Stimulated activated CD4-positive, alpha-beta T cell treated with anti-CD3 and anti-CD28 coated beads, Interleukin-2, amount 100 ng/mL, for 48 hours (primary cell): ENCODE results near the gene IL4R.
"Not testable (repeated sequence)": the region's sequence is repeated elsewhere in the genome, so short reads cannot be mapped to it uniquely, and the experiment has no call there.

Source experiments
- DNase-seq, 2 donors: peaks; one replicate each; pipeline ENCODE4 v3.0.0-alpha.2; 2020

The IL4R gene

DNA sequence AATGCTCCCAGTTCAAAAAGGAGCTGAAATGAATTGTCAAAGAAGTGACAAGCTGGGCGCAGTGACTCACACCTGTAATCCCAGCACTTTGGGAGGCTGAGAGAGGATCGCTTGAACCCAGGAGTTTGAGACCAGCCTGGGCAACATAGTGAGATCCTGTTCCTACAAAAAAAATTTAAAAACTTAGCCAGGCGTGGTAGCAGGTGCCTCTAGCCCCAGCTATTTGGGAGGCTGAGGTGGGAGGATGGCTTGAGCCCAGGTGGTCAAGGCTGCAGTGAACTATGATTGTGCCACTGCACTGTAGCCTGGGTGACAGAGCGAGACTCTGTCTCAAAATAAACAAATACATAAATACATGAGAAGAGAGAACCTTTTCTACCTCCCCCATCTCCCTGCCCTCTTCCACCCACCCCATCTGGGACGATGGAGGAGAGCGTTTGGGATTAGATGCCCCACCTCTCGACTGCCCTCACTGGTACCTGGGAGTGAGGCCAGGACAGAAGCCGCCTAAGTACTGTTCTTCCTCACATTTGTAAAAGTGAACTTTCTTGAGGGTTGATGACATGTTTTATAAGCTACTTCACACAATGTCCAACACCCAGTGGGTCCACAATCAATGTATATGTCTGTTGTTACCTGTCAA, 2.4 kb downstream of the IL4R start:
- DNase-seq, result no peak

GRCh38 chr16:27317320-27317719, 3.5 kb downstream of the IL4R start:
- DNase-seq, result no peak

DNA sequence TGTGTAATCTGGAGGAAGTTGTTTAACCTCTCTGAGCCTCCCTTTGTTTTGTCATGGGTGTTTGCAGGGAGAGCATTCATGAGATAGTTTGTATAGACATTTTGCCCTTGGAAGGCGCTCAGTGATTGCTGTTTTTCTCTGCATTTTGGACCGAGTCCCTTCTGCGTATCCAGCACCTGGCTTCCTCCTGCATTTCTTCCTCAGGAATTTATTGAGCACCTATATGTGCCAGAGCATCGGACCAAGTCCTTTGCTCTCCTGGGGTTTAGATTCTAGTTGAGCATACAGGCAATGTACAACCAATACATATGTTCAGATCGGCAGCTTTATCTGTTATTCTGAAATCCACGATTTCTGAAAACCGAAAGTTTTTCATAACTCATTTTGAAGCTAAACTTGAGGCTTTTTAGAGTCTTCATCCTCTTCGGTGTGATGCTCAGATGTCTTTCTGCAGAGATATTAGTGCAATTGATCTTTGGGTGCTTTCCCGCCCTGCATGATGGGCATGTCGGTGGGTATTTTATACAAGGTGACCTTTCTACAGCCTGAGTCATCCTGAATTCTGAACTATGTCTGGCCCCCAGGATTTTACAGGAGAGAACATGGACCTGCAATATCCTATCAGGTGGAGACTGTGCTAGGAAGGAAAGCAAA, 4.1 kb downstream of the IL4R start:
- DNase-seq, result peak in 1 of 2 donors; percentile 40

DNA sequence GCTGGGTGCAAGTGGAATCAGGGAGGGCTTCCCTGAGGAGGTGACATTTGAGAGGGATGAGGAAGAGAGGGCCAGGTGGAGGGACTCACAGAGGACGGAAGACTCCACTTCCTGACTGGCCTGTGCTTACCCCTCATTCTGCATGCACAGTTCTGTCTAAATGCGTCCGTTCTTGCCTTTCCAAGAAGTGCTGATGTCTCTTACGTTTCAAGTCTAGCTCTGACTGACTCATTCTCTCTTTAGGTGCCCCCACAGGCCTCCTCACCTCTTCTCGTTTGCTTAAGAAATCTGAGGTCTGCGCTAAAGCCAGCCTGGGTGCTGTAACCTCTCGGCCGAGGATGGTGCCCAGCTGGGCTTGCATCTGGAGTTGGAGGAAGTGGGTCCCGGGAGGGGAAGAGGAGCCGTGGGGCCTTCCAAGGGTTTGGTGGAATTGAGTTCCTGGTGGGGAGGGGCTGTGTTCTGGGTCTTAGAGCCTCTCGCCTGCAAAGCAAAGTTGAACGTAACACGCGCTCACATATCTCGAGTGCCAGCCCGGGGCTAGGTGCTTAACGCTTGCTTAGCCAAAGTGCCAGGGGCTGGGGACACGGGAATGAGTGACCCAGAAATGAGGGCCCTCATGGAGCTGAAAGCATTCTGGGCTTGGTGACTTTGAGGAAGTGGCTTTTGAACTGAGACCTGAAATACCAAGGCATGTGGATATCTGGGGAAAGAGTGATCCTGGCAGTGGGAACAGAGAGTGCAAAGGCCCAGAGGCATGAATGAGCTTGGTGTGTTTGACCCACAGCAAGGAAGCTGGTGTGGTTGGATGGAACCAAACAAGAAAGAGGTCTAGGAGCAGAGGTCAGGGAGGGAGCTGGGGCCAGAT, 4.8 kb downstream of the IL4R start:
- DNase-seq, result peak; percentile 50 to 51

DNA sequence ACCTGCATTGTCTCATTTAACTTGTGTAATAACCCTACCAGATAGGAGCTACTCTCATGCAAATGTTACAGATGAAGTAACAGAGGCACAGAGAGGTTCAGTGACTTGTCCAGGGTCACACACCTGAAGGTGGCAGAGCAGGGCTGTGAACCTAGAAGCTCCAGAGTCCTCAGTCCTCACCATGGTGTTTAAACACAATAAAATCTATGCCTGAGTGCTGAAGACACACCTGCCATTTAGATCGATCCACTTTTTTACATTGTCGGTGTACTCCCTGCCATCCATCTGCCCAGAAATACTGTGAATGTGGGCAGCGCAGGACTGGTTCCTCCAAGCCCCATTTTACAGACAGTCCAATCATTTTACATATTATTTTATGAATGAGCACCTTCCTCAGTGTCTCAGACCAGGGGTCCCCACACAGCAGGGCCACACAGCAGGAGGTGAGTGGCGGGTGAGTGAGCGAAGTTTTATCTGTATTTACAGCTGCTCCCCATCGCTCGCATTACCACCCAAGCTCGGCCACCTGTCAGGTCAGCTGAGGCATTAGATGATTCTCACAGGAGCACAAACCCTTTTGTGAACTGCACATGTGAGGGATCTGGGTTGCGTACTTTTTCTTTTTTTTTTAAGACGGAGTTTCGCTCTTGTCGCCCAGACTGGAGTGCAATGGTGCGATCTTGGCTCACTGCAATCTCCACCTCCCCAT, 5.6 kb downstream of the IL4R start:
- DNase-seq, result no peak

- no peak for DNase-seq
Measured at GRCh38 chr16:27320261-27321012, 6.7 kb downstream of the IL4R start.

DNA sequence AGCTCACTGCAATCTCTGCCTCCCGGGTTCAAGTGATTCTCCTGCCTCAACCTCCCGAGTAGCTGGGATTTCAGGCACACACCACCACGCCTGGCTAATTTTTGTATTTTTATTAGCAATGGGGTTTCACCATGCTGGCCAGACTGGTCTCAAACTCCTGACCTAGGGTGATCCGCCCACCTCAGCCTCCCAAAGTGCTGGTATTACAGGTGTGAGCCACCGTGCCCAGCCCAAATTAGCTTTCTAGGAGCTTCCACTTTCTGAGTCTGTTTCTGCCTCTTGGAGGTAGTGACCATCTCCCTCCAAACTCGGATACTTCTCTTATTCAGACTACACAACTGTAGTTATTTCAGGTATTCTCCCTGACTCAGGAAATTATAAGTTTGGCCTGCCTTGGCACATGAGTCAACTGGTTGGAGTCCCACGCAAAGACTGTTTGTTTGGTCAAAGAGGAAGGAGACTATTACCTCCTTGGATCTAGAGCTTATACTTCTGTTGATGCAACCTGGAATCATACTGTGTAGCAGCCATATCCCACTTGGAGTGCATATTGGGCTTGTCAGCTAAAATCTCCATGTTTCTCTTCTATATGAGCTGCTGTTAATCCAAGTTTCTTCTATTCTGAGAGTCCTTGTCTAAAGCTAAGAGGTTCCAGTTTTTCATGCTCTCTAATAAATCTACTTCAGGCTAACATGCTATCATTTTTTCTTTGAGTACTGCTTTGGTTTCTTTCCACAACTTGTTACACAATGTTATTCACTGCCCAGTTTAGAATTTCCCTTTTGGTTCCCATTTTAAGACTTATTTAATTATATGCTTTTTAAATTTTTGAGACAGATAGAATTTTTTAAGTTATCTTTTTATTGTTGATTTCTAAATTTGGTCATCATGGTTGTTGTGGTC, 7.5 kb downstream of the IL4R start:
- DNase-seq, result no peak

DNA sequence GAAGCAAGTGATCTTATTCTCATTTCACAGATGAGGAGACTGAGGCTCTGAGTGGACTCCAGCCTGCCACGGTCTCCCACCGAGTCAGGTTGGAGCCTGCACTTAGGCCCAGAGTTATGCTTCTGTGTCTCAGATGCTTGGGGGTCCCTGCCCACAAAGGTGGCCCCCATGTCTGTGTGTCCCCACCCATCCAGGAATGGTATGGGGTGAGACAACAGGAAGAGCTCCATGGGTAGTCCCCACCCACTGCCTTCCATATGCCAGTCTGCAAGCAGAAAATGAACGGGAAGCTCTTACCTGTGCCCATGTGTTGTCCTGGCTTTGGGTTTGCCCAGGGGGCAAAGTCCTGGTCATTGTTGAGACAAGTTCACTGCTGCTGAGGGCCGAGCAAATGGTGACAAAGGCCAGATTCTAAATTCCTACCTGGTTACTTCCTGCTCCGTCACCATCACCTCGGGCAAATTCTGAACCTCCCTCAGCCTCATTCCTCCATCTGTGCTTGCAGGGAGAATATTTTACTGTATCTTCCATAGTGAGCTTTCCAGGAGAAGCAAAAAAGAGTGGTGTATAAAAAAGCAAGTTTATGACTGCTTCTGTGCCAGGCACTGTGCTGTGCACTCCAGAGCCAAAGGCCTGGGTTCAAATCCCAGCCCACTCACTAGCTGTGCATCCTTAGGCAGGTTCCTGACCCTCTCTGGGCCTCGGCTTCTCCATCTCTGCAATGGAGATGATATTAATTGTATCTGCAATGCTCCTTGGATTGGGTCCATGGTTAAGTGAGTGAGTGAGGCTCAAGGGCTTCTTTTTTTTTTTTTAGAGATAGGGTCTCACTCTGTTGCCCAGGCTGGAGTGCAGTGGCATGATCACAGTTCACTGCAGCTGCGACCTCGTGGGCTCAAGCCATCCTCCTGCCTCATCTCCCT, 9.3 kb downstream of the IL4R start:
- DNase-seq, result no peak

- DNase-seq, result no peak
Measured at GRCh38 chr16:27323781-27324561, 10.2 kb downstream of the IL4R start.

DNA sequence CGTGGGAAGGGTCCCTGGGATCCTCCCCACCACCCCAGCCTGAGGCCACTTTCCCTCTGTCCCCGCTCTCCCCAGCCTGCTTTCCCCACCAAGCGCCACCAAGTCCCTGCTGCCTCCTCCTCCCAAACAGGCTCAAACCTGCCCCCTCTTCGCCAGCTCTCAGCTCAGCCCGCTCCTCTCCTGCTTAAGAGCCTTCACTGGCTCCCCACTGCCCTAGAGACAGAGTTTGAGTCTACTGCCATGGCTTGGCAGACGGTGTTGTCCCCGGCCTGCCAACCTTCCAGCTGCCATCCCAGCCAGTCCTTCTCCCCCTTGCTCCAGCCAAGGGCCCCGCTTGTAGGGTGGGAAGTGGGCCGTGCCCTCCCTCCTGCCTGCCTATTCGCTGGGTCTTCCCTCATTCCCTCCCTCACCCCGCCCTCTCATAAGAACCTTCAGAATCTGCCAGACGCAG, 11.1 kb downstream of the IL4R start:
- DNase-seq, result no peak

- DNase-seq, result no peak
Measured at GRCh38 chr16:27325736-27326135, 12.0 kb downstream of the IL4R start.

GRCh38 chr16:27326251-27326650, 12.5 kb downstream of the IL4R start:
- DNase-seq, result no peak

DNA sequence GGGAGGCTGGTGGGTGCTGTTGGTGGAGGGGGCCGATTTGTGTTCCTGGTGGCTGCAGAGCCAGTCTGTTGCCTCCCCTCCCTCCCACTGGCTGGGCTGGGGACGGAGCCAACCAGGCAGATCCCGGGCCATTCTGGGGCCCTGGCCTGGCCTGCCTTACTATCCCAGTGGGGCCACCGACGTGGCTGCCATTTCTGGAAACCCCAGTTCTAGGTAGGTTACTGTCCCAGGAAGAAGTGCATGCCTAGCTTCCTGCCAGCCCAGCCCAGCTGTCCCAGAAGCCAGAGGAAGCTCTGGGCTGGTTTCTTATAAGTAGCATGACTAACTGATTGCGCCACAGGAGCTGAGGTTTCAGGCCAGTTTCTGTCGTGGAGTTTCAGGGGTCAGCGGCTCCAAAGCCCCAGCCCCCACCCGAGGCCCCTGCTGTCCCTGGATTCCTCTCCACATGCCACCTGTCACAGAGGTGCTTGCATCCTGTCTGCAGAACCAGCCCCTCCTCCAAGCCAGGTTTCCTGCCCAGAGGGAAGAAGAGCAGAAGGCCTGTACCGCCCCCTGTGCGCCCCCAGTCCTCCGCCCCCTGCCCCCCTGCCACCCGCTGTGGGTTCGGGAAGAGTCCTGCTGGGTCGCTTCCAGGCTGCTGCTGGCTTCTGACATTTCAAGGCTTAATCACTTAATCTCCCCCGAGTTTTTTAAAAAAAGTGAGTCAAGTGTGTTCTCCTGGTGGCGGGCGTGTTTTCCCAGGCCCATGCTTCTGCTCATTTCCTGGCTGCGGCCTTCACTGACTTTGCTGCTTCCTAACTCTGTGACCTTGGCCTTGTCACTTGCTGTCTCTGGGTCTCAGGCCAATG, 13.2 kb downstream of the IL4R start:
- DNase-seq, result no peak

DNA sequence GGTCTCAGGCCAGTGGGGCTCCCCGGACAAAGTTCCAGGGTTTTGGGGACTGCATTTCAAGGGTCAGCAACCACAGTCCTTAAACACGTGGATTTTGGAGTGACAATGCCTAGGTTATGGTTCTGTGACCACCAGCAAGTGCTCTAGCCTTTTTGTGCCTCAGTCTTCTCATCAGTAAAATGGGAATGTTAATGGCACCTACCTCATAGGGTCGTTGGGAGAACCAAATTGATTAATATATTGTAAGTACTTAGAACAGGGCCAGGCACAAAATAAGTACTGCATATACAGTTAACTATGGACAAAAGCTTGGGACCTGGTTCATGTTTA, 13.8 kb downstream of the IL4R start:
- DNase-seq, result no peak

DNA sequence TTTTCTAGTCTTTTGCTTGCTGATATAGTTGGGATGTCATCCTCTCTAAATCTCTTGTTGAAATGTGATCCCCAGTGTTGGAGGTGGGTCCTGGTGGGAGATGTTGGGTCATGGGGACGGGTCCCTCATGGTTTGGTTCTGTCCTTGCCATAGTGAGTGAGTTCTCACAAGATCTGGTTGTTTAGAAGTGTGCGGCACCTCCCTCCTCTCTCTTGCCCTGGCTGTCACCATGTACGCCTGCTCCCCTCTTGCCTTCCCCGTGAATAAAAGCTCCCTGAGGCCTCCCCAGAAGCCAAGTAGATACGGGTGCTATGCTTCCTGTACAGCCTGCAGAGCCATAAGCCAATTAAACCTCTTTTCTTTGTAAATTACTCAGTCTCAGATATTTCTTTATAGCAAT, 15.2 kb downstream of the IL4R start:
- no peak for DNase-seq

- DNase-seq, result not testable (repeated sequence)
Measured at GRCh38 chr16:27329376-27330079, 15.8 kb downstream of the IL4R start.

- no peak for DNase-seq
Measured at GRCh38 chr16:27330542-27330941, 16.8 kb downstream of the IL4R start.

- no peak for DNase-seq
Measured at GRCh38 chr16:27332105-27332504, 18.3 kb downstream of the IL4R start.
